Trophoblast cell (in vitro differentiated cells and primary cell): ENCODE data around the gene NTM.

Experiments
- DNase-seq, 2 donors: peaks; one replicate each; pipeline ENCODE4 v3.0.0-alpha.2; 2016
- H2AFZ ChIP-seq: 2 replicates; pipeline ENCODE4 v1.6.1; 2013; ENCODE audit warnings: low read length, moderate library complexity, mild to moderate bottlenecking; ENCODE audit not compliant: insufficient read depth, poor library complexity
- H2AK5ac ChIP-seq: 2 replicates; pipeline ENCODE4 v1.6.1; 2013; ENCODE audit warnings: mild to moderate bottlenecking, low read length
- H2BK120ac ChIP-seq: 2 replicates; pipeline ENCODE4 v1.6.1; 2013; ENCODE audit warnings: low read length, mild to moderate bottlenecking, moderate library complexity; ENCODE audit not compliant: insufficient read depth, poor library complexity
- H2BK12ac ChIP-seq: 2 replicates; pipeline ENCODE4 v1.6.1; 2013; ENCODE audit warnings: mild to moderate bottlenecking, low read length, moderate library complexity
- H2BK5ac ChIP-seq: 2 replicates; pipeline ENCODE4 v1.6.1; 2013; ENCODE audit warnings: low read length, low read depth, moderate library complexity, mild to moderate bottlenecking; ENCODE audit not compliant: poor library complexity
- H3K14ac ChIP-seq: 2 replicates; pipeline ENCODE4 v1.6.1; 2013; ENCODE audit warnings: mild to moderate bottlenecking, low read length
- H3K18ac ChIP-seq: 2 replicates; pipeline ENCODE4 v1.6.1; 2013; ENCODE audit warnings: mild to moderate bottlenecking, low read length
- H3K23ac ChIP-seq: 2 replicates; pipeline ENCODE4 v1.6.1; 2013; ENCODE audit warnings: low read length
- H3K27ac ChIP-seq: 2 replicates; pipeline ENCODE4 v1.5.1; 2013; ENCODE audit warnings: low read depth, mild to moderate bottlenecking, inconsistent platforms, low read length, moderate library complexity
- H3K27me3 ChIP-seq: 2 replicates; pipeline ENCODE4 v1.6.1; 2013; ENCODE audit warnings: inconsistent platforms, mild to moderate bottlenecking, low read length, moderate library complexity; ENCODE audit not compliant: insufficient read depth
- H3K36me3 ChIP-seq, 2 experiments: 1 replicate in 1 of 2; 2 replicates in 1 of 2; pipeline ENCODE4 v1.6.1; 2013; ENCODE audit warnings: low read length in 2 of 2, mild to moderate bottlenecking in 2 of 2, moderate library complexity in 1 of 2; ENCODE audit not compliant: insufficient read depth in 2 of 2, control insufficient read depth in 1 of 2
- H3K4ac ChIP-seq: 2 replicates; pipeline ENCODE4 v1.6.1; 2013; ENCODE audit warnings: low read depth, mild to moderate bottlenecking, low read length, moderate library complexity
- H3K4me1 ChIP-seq, 2 experiments: 1 replicate in 1 of 2; 2 replicates in 1 of 2; pipeline ENCODE4 v1.6.1; 2013; ENCODE audit warnings: low read length in 2 of 2, mild to moderate bottlenecking in 2 of 2, moderate library complexity in 1 of 2; ENCODE audit not compliant: insufficient read depth in 2 of 2, control insufficient read depth in 1 of 2
- H3K4me2 ChIP-seq: 2 replicates; pipeline ENCODE4 v1.6.1; 2013; ENCODE audit warnings: inconsistent platforms, mild to moderate bottlenecking, low read length, moderate library complexity
- H3K4me3 ChIP-seq: 2 replicates; pipeline ENCODE4 v1.5.1; 2013; ENCODE audit warnings: mild to moderate bottlenecking, low read depth, low read length, inconsistent platforms
- H3K79me1 ChIP-seq: one replicate; pipeline ENCODE4 v1.6.1; 2013; ENCODE audit warnings: low read length
- H3K79me2 ChIP-seq: 2 replicates; pipeline ENCODE4 v1.6.1; 2013; ENCODE audit warnings: low read length, mild to moderate bottlenecking; ENCODE audit not compliant: control insufficient read depth, insufficient read depth, poor library complexity
- H3K9ac ChIP-seq: 2 replicates; pipeline ENCODE4 v1.6.1; 2013; ENCODE audit warnings: mild to moderate bottlenecking, low read length
- H3K9me3 ChIP-seq: 2 replicates; pipeline ENCODE4 v1.6.1; 2013; ENCODE audit warnings: low read depth, mild to moderate bottlenecking, control low read depth, inconsistent platforms, low read length; ENCODE audit not compliant: insufficient read depth
- H4K12ac ChIP-seq: 2 replicates; pipeline ENCODE4 v1.6.1; 2013; ENCODE audit warnings: low read depth, mild to moderate bottlenecking, low read length, moderate library complexity
- H4K8ac ChIP-seq: 2 replicates; pipeline ENCODE4 v1.6.1; 2013; ENCODE audit warnings: low read depth, mild to moderate bottlenecking, low read length, moderate library complexity
- H4K91ac ChIP-seq: one replicate; pipeline ENCODE4 v1.6.1; 2013; ENCODE audit warnings: low read depth, mild to moderate bottlenecking, low read length, moderate library complexity
- WGBS: extraction: QIAGEN DNeasy Blood & Tissue Kit; methylation state at CpG from one replicate; pipeline ENCODE4 v1.1.7; 2013; ENCODE audit warnings: missing lambda C conversion rate; ENCODE audit not compliant: insufficient read length, insufficient coverage; ENCODE audit errors: extremely low coverage; 5-methylcytosine and 5-hydroxymethylcytosine counted together

The NTM gene

DNA sequence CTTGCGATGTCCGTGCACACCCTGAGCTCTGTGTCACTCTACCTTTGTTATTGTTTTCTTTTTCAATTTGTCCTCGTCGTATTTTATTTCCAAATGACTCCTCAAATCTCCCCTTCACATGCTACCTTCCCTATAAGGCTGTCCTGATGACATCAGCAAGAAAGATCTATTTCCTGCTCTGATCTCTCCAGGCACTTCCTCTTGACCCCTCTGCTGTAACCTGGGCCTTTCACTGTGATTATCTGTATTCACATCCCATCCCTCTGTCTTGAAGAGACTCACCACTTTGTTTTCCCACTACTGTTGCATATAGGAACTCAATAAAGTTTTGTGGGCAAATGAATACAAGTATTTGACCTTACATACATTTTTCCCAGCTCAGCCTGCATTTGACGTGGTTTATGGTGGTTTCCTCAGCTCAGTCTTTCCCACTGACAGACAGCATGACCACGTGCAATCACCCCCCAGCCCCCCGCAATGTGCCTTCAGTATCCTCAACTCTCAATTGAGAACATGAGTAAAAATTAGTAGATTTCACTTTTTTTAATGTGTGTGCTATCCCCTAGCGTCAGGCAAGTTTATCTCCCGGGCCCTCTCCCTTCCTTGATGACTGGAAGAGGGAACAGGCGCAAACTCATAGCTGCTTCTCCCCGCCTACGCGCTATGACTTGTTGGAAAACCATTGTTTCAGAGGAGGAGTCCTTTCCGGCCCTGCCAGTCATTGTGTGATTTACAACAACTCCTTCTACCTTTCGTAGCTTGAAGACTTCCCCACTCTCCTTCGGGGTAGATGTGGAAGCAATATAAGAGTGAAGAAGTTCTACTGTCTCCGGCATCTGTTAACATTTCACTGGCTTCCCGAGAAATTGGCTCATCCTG is 498.5 kb downstream of the NTM start:
- no peak overlapping the region for H4K91ac ChIP-seq
- H3K14ac ChIP-seq: no peak overlapping the region
- H3K23ac ChIP-seq: no peak overlapping the region
- no peak overlapping the region for H2BK5ac ChIP-seq
- no peak overlapping the region for H2BK120ac ChIP-seq
- no peak overlapping the region for H3K9ac ChIP-seq
- H2AK5ac ChIP-seq: no peak overlapping the region
- H3K79me2 ChIP-seq: no peaks in the 10 kb centered on the region
- no peak overlapping the region for H2AFZ ChIP-seq
- H3K18ac ChIP-seq: no peak overlapping the region
- peaks cover 3% of the 10 kb centered on the region for H3K9me3 ChIP-seq
- H3K4me1 ChIP-seq: peaks cover 3 to 7% of the 10 kb centered on the region in 2 experiments
- no peaks in the 10 kb centered on the region for H3K27me3 ChIP-seq
- H4K12ac ChIP-seq: no peak overlapping the region
- no peak overlapping the region for H2BK12ac ChIP-seq
- DNase-seq: no peak
- no peak overlapping the region for H4K8ac ChIP-seq
- no peaks in the 10 kb centered on the region for H3K79me1 ChIP-seq
- H3K27ac ChIP-seq: no peak overlapping the region
- H3K36me3 ChIP-seq: no peaks in the 10 kb centered on the region
- no CpG with 5 or more reads among the region's 18 CpGs for WGBS
- no peak overlapping the region for H3K4ac ChIP-seq
- no peak overlapping the region for H3K4me2 ChIP-seq
- no peak overlapping the region for H3K4me3 ChIP-seq

- no peak overlapping the region for H2BK120ac ChIP-seq
- H2BK5ac ChIP-seq: no peak overlapping the region
- no CpG with 5 or more reads among the region's 2 CpGs for whole genome bisulfite sequencing
- no peak overlapping the region for H4K12ac ChIP-seq
- no peak overlapping the region for H2AK5ac ChIP-seq
- H3K4me1 ChIP-seq: peaks cover 3 to 7% of the 10 kb centered on the region in 2 experiments
- H3K79me2 ChIP-seq: no peaks in the 10 kb centered on the region
- no peak for DNase-seq
- no peak overlapping the region for H3K18ac ChIP-seq
- no peak overlapping the region for H3K9ac ChIP-seq
- no peak overlapping the region for H3K23ac ChIP-seq
- no peak overlapping the region for H3K4me3 ChIP-seq
- no peak overlapping the region for H4K91ac ChIP-seq
- no peak overlapping the region for H3K27ac ChIP-seq
- H3K27me3 ChIP-seq: no peaks in the 10 kb centered on the region
- H2BK12ac ChIP-seq: no peak overlapping the region
- no peak overlapping the region for H3K4me2 ChIP-seq
- no peak overlapping the region for H4K8ac ChIP-seq
- no peaks in the 10 kb centered on the region for H3K36me3 ChIP-seq
- no peak overlapping the region for H3K14ac ChIP-seq
- H2AFZ ChIP-seq: no peak overlapping the region
- H3K79me1 ChIP-seq: no peaks in the 10 kb centered on the region
- no peak overlapping the region for H3K4ac ChIP-seq
- H3K9me3 ChIP-seq: peaks cover 3% of the 10 kb centered on the region
These were observed 499.9 kb downstream of the NTM start for GRCh38 chr11:131870305-131870704.

DNA sequence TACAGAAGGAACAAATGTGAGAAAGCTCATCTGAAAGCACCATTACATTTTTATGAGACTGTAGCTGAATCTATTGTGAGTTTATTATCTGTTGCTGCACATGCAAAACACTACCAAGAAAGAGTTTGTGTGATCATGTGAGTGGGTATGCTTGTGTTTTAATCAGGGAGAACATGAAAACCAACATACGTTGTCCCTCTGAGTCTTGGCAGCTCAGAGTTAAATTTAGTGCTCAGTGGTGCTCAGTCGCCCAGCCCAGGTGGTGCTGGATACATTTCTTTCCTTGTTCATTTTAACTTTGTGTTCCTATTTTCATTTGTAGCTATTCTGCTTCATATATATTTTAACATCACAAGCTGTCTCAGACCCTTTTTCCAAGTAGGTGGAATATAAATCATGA is 500.6 kb downstream of the NTM start:
- Histone ChIP-seq H3K4me1 (peaks cover 3 to 7% of the 10 kb centered on the region in 2 experiments), H4K12ac (no peak overlapping the region), H3K4me3 (no peak overlapping the region), H3K27me3 (no peaks in the 10 kb centered on the region), H3K9ac (no peak overlapping the region), H2AK5ac (no peak overlapping the region), H3K27ac (no peak overlapping the region), H2AFZ (no peak overlapping the region), H3K14ac (no peak overlapping the region), H4K91ac (no peak overlapping the region), H4K8ac (no peak overlapping the region), H2BK12ac (no peak overlapping the region), H3K4me2 (no peak overlapping the region), H2BK120ac (no peak overlapping the region), H3K18ac (no peak overlapping the region), H3K36me3 (no peaks in the 10 kb centered on the region), H2BK5ac (no peak overlapping the region), H3K79me1 (no peaks in the 10 kb centered on the region), H3K9me3 (no peaks in the 10 kb centered on the region), H3K23ac (no peak overlapping the region), H3K4ac (no peak overlapping the region), H3K79me2 (no peaks in the 10 kb centered on the region)
- no CpG with 5 or more reads among the region's 2 CpGs for WGBS
- DNase-seq: no peak

DNA sequence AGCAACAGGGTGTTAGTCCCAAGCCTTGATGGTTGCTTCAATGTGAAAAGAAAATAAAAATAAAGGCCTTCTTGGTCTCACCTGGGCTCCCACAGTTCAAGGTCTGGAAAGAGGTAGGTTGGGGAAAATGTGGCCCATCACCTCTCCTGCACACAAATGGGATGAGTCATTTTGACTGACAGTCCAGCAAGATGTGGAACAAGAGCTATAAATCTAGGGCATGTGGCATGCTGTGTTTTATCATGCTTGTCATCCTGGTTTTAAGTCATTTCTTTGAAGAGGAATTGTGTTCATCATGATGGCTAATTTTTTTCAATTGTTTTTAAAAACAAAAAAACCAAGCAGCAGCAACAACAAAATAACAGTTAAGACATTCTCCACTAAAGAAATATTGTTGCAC is 503.7 kb downstream of the NTM start:
- Histone ChIP-seq H3K79me1 (no peaks in the 10 kb centered on the region), H3K4me2 (no peak overlapping the region), H4K8ac (no peak overlapping the region), H4K91ac (no peak overlapping the region), H3K14ac (no peak overlapping the region), H3K27me3 (no peaks in the 10 kb centered on the region), H2BK120ac (no peak overlapping the region), H3K27ac (no peak overlapping the region), H3K79me2 (no peaks in the 10 kb centered on the region), H3K4me3 (no peak overlapping the region), H2BK12ac (no peak overlapping the region), H3K23ac (no peak overlapping the region), H4K12ac (no peak overlapping the region), H3K18ac (no peak overlapping the region), H2AK5ac (no peak overlapping the region), H3K4ac (no peak overlapping the region), H3K9ac (no peak overlapping the region), H3K9me3 (no peaks in the 10 kb centered on the region), H3K36me3 (no peaks in the 10 kb centered on the region), H3K4me1 (peaks cover 0 to 4% of the 10 kb centered on the region in 2 experiments), H2BK5ac (no peak overlapping the region), H2AFZ (no peak overlapping the region)
- no peak for DNase-seq
